Pericardium fibroblast (primary cell): Measurements from ENCODE around the gene FASTK. TPM values are rescaled to one million over a fixed set of nuclear protein-coding genes. Genes with fewer than 3 reads are reported as not detected.

Experiments
- total RNA-seq: library from RNA; depleted of rRNA; stranded (reverse); fragments of >200 nt; gene quantifications from 2 replicates; pipeline ENCODE4 v1.2.3, GENCODE V29; 2015

Gene FASTK, protein sequence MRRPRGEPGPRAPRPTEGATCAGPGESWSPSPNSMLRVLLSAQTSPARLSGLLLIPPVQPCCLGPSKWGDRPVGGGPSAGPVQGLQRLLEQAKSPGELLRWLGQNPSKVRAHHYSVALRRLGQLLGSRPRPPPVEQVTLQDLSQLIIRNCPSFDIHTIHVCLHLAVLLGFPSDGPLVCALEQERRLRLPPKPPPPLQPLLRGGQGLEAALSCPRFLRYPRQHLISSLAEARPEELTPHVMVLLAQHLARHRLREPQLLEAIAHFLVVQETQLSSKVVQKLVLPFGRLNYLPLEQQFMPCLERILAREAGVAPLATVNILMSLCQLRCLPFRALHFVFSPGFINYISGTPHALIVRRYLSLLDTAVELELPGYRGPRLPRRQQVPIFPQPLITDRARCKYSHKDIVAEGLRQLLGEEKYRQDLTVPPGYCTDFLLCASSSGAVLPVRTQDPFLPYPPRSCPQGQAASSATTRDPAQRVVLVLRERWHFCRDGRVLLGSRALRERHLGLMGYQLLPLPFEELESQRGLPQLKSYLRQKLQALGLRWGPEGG
- 72.9 and 100 TPM in 2 replicates for total RNA-seq

DNA sequence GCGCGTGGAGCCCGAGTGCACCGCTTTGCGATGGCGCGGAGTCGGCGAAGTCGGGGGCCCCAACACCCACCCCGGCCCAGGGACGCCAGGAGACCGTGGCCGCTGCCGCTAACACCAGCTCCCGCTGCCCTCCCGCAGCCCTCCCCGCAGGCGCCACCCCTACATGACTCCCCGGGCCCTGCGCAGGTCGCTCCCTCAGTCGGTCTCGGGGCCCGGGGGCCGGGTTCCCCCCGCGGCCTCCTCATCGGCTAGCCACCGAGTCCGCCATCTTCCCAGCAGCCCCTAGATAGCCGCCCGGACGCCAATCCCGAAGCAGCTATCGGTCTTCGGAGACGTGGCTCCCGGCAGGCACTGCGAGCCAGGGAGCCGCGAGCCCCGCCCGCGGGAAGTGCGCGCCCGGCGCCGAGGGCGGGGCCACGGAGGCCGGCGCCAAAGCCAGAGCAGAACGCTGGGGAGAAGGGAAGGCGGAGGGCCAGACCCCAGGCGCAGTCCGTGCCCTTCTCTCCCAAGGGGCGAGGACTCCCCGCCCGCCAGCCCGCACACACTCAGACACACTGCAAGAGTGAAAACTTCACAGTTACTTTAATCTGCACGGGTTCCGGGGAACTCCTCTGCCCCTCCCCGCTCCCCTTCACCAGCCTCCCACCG, at the start of gene FASTK:
Gene FASTK, minus strand, starts transcription at position 288 of the 648 bp plus-strand sequence. Its CDS starts 43 bp downstream, at position 245.

DNA sequence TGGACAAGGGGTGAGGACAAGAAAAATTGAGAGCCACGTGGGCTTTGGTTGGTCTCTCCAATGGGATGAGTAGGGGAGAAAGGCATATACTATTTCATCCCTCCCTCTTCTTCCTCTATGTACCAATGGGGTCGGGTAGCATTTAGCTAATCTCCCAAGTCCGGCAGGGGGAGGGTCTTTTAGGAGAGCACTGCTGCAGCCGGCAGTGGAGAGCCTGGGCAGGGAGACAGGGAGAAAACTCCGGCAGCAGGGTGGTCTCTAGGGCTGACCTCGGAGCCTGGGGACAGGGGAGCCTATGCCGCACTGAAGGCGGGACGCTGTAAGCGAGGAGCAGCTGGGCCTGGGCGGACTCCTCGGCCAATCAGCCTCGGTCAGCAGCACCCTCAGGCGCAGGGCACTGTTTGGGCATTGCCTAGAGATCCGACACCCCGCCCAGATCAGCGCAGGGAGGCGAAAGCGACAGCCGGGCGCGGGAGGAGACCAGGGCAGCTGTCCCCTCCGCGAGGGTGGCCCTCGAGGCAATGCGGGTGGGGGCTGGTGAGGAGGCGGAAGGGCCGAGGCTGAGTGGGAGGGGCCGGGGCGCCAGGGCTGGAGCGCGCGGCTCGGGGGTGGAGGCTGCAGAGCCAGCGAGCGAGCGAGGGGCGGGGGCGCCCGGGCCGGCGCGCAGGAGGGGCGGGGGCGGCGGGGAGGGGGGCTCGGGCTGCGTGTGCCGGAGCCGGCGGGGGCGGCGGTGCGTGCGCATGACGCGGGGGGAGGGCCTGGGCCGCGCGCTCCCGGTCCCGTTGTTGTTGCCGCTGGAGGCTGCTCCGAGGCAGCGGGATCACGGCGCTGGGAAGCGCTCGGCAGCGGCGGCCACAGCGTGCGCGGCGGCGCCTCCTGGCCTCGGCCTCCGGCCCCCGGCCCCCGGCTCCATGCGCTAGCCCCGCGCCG, 5.3 kb upstream of the FASTK start, which contains the start of gene AGAP3:
Gene AGAP3, plus strand, starts transcription at position 785 of the 930 bp plus-strand sequence. CDS start 267 bp downstream, outside the sequence.

DNA sequence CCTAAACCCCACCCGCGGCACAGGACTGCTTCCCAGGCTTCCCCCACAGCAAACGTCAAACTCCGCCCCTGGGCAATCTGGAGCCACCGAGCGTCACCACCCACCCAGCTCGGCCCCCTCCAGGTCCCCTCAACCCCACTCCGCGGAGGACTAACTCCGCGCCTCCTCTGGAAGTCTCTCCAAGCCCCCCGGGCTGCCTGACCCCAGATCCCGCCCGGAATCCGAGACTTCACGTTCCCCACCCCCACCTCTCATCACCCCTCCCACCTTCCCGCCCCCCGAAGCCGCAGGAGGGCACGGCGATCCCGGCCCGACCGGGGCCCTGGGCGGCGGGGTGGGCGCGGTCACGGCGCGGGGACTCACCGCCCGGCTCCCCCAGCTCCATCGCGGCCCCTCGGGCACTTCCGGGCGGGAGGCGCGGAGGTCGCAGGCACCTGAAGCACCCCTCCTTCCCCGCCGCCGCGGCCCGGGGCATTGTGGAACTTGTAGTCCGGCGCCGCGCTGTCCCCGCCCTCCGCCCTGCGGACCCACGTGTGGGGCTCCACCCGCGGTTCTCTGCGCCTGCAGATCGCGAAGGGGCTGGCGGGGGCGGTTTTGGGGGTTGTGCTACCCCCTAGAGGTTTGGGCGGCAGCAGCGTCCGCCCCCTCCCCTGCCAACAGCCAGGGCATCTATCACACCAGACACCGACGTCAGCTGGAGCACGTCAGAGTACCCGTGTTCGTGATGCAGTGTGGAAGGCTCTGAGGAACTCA, 2.6 kb upstream of the FASTK start, which contains the start of gene TMUB1:
Gene TMUB1, minus strand, starts transcription at position 423 of the 753 bp plus-strand sequence. CDS start 930 bp downstream, outside the sequence.

DNA sequence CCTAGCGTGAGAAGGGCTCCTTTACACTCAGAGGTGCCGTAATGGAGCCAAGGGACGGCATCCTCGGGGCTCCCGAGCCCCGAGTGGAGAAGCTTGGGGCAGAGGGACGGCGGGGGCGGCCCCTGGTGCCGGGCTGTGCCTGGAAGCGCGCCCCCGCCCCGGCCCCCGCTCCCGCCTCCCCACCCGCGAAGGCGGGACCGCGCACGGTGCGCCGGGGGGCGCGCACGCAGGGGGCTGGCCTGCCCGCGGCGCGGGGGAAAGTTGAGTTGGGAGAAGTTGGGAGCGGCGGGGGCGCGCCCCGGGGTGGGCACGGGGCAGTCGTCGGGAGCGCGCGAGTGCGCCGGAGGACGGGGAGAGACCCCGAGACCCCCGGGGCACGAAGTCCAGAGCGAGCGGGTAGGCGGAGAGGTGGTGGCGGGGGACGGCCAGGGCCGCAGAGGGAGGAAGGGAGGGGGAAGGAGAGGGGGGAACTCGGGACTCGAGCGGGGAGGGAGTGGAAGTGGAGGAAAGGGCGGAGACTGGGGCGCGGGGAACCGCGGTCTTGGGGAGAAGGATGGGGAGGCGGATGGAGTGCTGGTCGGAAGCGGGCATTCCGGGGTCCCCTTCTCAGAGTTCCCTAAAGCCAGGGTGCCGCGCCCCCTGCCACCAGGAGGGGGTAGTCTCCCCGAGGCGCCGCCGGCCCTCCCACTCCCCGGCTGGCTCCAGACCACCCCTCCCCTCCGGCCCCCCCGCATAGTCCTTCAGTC, 21.1 kb downstream of the FASTK start, which contains the start of gene SLC4A2:
Gene SLC4A2, plus strand, starts transcription at position 223 of the 746 bp plus-strand sequence. CDS start 2,399 bp downstream, outside the sequence.

DNA sequence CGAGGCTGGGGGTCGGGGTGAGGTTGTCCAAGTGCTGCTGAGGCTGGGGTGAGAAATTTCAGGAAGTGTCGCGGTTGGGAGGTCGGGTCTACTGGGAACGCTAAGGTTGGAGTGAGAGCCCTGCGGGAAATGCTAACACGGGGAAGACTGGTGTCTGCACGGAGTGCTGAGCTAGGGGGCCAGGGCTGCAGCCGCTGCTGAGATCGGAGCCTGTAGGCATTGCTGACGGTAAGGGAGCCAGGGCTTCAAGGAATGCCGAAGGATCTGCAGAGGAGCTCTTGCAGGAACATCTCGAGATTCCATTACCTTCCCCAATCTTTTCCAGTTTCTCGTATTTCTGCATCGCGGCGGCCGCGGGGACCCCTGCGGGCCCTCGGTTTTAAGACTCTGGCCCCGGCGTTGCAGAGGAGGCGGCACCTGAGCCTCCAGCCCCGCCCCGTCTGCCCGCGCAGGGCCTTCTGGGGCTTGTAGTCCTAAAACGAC, 23.1 kb downstream of the FASTK start, which contains the start of gene CDK5:
Gene CDK5, minus strand, starts transcription at position 392 of the 483 bp plus-strand sequence. Its CDS starts 49 bp downstream, at position 343.

DNA sequence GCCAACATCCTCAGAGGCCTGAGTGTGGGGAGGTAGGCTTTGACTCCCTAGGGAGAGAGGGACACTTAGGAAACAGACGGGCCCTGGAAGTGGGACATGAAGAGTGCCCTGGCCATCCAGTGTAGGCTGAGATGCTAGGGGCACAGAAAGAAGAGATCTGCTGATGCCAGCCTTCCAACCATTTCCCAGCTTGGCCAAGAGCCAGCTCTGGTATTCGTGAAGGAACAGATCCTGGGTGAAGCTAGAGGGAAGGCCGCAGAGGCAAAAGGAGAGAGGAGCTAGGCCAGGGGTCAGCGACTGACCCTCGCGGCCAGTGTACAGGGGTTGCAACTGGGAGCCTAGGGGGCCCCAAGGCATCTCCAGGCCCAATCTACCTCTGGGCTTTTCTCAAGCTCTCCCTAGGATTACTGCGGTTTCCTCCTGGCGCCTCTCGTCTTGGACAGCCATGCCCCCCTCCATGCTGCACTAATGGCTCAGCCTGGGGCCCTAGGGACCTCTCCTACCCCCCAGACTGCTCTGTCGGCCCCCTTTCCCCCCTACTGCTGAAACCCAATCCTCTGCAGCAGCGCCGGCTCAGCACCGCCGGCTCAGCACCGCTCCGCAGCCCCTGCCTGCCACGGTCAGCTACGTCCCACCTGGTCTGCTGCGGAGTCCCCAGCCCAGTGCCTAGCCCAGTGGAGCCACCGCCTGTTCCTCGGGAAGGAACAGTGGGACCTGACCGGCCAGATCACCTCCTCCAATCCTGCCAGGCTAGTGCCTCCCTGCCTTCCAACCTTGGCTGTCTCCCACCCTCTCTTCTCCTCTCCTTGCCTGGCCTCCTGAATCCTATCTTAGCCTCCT, 32.4 kb downstream of the FASTK start, which contains the start of gene ASIC3:
Gene ASIC3, plus strand, starts transcription at position 556 of the 840 bp plus-strand sequence. CDS start 355 bp downstream, outside the sequence.

DNA sequence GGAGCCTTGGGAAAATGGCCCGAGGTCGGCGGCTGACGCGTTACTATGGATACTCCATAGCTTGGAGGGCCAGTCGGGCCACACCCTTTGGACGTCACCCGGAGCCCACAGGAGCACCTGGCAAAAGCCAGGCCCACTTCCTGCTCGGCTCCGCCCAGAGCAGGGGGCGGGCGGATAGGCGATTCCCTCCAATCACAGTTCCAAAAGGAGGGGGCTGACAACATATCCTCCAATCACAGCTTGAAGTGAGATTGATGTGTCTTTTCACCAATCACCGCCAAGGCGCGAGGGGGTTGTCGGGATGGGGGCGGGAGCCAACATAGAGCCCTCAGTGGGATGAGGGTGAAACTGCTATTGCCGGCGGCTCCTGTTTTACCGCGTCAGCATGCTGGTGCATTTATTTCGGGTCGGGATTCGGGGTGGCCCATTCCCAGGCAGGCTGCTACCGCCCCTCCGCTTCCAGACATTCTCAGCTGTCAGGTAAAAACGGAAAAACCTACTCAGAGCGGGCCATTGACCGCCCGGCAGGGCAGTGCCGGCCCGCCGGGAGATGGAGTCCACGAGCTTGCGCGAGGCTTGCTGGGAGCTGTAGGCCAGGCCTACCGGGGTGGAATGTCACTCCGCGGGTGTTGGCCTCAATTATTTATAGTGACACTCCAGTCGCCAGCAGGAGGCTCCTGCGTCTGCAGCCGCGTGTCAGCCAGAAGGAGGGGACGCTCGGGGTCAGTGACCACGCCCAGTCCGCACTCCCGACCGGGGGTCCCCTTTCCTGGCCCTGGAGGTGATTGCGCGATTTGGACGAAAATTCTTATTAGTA, 52.3 kb downstream of the FASTK start, which contains the start of gene ABCB8:
Gene ABCB8, plus strand, starts transcription at position 320 of the 817 bp plus-strand sequence. Its CDS starts 66 bp downstream, at position 386.

Other genes with a start within 250 kb of the FASTK start
- not detected in 2 replicates for gene AOC1, start 228.3 kb downstream of the FASTK start, total RNA-seq
- gene KCNH2, start 102.5 kb downstream of the FASTK start, total RNA-seq, result 0.12 and 0.34 TPM in 2 replicates
- 2.9 and 3.5 TPM in 2 replicates for gene NOS3, start 89.8 kb downstream of the FASTK start, total RNA-seq
- gene ATG9B, start 56.3 kb downstream of the FASTK start, total RNA-seq, result 0.12 TPM in 1 of 2 replicates, not detected in the other
- 21.6 and 30.9 TPM in 2 replicates for gene ABCB8, start 52.4 kb downstream of the FASTK start, total RNA-seq
- 0.17 and 0.47 TPM in 2 replicates for gene ASIC3, start 32.3 kb downstream of the FASTK start, total RNA-seq
- gene CDK5, start 22.9 kb downstream of the FASTK start, total RNA-seq, result 11.8 and 15.2 TPM in 2 replicates
- gene SLC4A2, start 21.2 kb downstream of the FASTK start, total RNA-seq, result 111 and 200 TPM in 2 replicates
- gene TMUB1, start 2.7 kb upstream of the FASTK start, total RNA-seq, result 44.2 and 46.4 TPM in 2 replicates
- 28.1 and 37.1 TPM in 2 replicates for gene AGAP3, start 5.7 kb upstream of the FASTK start, total RNA-seq
- not detected in 2 replicates for gene GBX1, start 86.9 kb upstream of the FASTK start, total RNA-seq
- not detected in 2 replicates for gene ASB10, start 106.4 kb upstream of the FASTK start, total RNA-seq
- gene H2BK1, start 129.7 kb upstream of the FASTK start, total RNA-seq, result not detected in 2 replicates
- gene ABCF2, start 146.4 kb upstream of the FASTK start, total RNA-seq, result 34.2 and 43.7 TPM in 2 replicates
- gene CHPF2, start 151.7 kb upstream of the FASTK start, total RNA-seq, result 56.2 and 89.6 TPM in 2 replicates
- 58.6 and 67.7 TPM in 2 replicates for gene SMARCD3, start 167.9 kb upstream of the FASTK start, total RNA-seq